Effector memory CD8-positive, alpha-beta T cell (primary cell): Measurements from ENCODE around the gene TMEM218.

Experiments used
- ATAC-seq: fragments of 150-1000 bp; cut with Tn5 transposase; replicated peaks from 2 replicates; pipeline ENCODE4 v1.10.0; 2021; ENCODE audit warnings: mild to moderate bottlenecking, moderate library complexity
- DNase-seq, 3 experiments: peaks; one replicate each; pipeline ENCODE4 v3.0.0; 2021
- H3K27ac Mint-ChIP-seq, 2 donors: one replicate each; pipeline ENCODE4 v1.8.0; 2022; ENCODE audit warnings: mild to moderate bottlenecking in 2 of 2, mixed read lengths in 2 of 2, moderate library complexity in 2 of 2
- H3K27me3 Mint-ChIP-seq, 2 donors: one replicate each; pipeline ENCODE4 v1.8.0; 2022; ENCODE audit warnings: mixed read lengths in 2 of 2
- H3K36me3 Mint-ChIP-seq: one replicate; pipeline ENCODE4 v1.8.0; 2022; ENCODE audit warnings: mild to moderate bottlenecking, moderate library complexity, mixed read lengths; ENCODE audit not compliant: insufficient read depth
- H3K4me1 Mint-ChIP-seq, 2 donors: one replicate each; pipeline ENCODE4 v1.8.0; 2022; ENCODE audit warnings: low read depth in 2 of 2, mixed read lengths in 2 of 2
- H3K4me3 Mint-ChIP-seq, 2 donors: one replicate each; pipeline ENCODE4 v1.8.0; 2022; ENCODE audit warnings: mild to moderate bottlenecking in 2 of 2, mixed read lengths in 2 of 2, moderate library complexity in 2 of 2
- H3K9me3 Mint-ChIP-seq, 2 donors: one replicate each; pipeline ENCODE4 v1.8.0; 2022; ENCODE audit warnings: mixed read lengths in 2 of 2

Gene TMEM218

GRCh38 chr11:125073616-125074483, 37.6 kb downstream of the TMEM218 start:
- Mint-ChIP-seq H3K27me3 (peaks cover 28 to 84% of the 10 kb centered on the region in 2 donors), H3K27ac (no peak overlapping the region), H3K4me1 (peaks cover 3 to 20% of the 10 kb centered on the region in 2 donors), H3K9me3 (no peaks in the 10 kb centered on the region), H3K36me3 (no peaks in the 10 kb centered on the region), H3K4me3 (no peak overlapping the region)
- no peak for ATAC-seq
- DNase-seq = no peak

GRCh38 chr11:125072961-125073590, 38.4 kb downstream of the TMEM218 start:
- H3K4me1 Mint-ChIP-seq = peaks cover 3 to 20% of the 10 kb centered on the region in 2 donors
- no peaks in the 10 kb centered on the region for H3K36me3 Mint-ChIP-seq
- peaks cover 20 to 78% of the 10 kb centered on the region in 2 donors for H3K27me3 Mint-ChIP-seq
- DNase-seq (no peak), ATAC-seq (no peak)
- no peaks in the 10 kb centered on the region for H3K9me3 Mint-ChIP-seq
- H3K4me3 Mint-ChIP-seq = no peak overlapping the region
- H3K27ac Mint-ChIP-seq = no peak overlapping the region

GRCh38 chr11:125072218-125072960, 39.0 kb downstream of the TMEM218 start:
- H3K4me3 Mint-ChIP-seq = no peak overlapping the region
- no peak overlapping the region for H3K27ac Mint-ChIP-seq
- H3K9me3 Mint-ChIP-seq = no peaks in the 10 kb centered on the region
- peaks cover 16 to 71% of the 10 kb centered on the region in 2 donors for H3K27me3 Mint-ChIP-seq
- peak; percentile 21 for ATAC-seq
- H3K36me3 Mint-ChIP-seq = no peaks in the 10 kb centered on the region
- peaks cover 3 to 20% of the 10 kb centered on the region in 2 donors for H3K4me1 Mint-ChIP-seq
- no peak for DNase-seq

- ATAC-seq (no peak), DNase-seq (no peak)
- peaks cover 3 to 20% of the 10 kb centered on the region in 2 donors for H3K4me1 Mint-ChIP-seq
- H3K9me3 Mint-ChIP-seq = no peaks in the 10 kb centered on the region
- H3K36me3 Mint-ChIP-seq = no peaks in the 10 kb centered on the region
- H3K27me3 Mint-ChIP-seq = peaks cover 16 to 65% of the 10 kb centered on the region in 2 donors
- H3K27ac Mint-ChIP-seq = no peak overlapping the region
- H3K4me3 Mint-ChIP-seq = no peak overlapping the region
These were observed 39.6 kb downstream of the TMEM218 start for GRCh38 chr11:125071846-125072217.

- H3K4me1 Mint-ChIP-seq = peaks cover 3 to 20% of the 10 kb centered on the region in 2 donors
- ATAC-seq (no peak), DNase-seq (no peak)
- no peaks in the 10 kb centered on the region for H3K9me3 Mint-ChIP-seq
- H3K27me3 Mint-ChIP-seq = peaks cover 16 to 61% of the 10 kb centered on the region in 2 donors
- H3K4me3 Mint-ChIP-seq = no peak overlapping the region
- no peaks in the 10 kb centered on the region for H3K36me3 Mint-ChIP-seq
- peak overlapping the region; percentile 32 to 80 for H3K27ac Mint-ChIP-seq
These were observed 40.0 kb downstream of the TMEM218 start for GRCh38 chr11:125071435-125071834.

GRCh38 chr11:125070699-125071254, 40.6 kb downstream of the TMEM218 start:
- H3K27ac Mint-ChIP-seq = peak overlapping the region; percentile 32 to 80
- DNase-seq (no peak), ATAC-seq (peak; percentile 64)
- peaks cover 3 to 20% of the 10 kb centered on the region in 2 donors for H3K4me1 Mint-ChIP-seq
- H3K9me3 Mint-ChIP-seq = no peaks in the 10 kb centered on the region
- no peak overlapping the region for H3K4me3 Mint-ChIP-seq
- H3K27me3 Mint-ChIP-seq = peaks cover 16 to 61% of the 10 kb centered on the region in 2 donors
- H3K36me3 Mint-ChIP-seq = no peaks in the 10 kb centered on the region

GRCh38 chr11:125069796-125070195, 41.6 kb downstream of the TMEM218 start:
- ATAC-seq (no peak), DNase-seq (no peak)
- peak overlapping the region in 1 of 2 donors; percentile 80 for H3K27ac Mint-ChIP-seq
- H3K4me3 Mint-ChIP-seq = no peak overlapping the region
- H3K27me3 Mint-ChIP-seq = peaks cover 16 to 60% of the 10 kb centered on the region in 2 donors
- no peaks in the 10 kb centered on the region for H3K9me3 Mint-ChIP-seq
- no peaks in the 10 kb centered on the region for H3K36me3 Mint-ChIP-seq
- peaks cover 3 to 20% of the 10 kb centered on the region in 2 donors for H3K4me1 Mint-ChIP-seq

- DNase-seq (no peak), ATAC-seq (no peak)
- H3K27me3 Mint-ChIP-seq = peaks cover 11 to 60% of the 10 kb centered on the region in 2 donors
- no peak overlapping the region for H3K4me3 Mint-ChIP-seq
- peaks cover 3 to 17% of the 10 kb centered on the region in 2 donors for H3K4me1 Mint-ChIP-seq
- no peaks in the 10 kb centered on the region for H3K36me3 Mint-ChIP-seq
- H3K9me3 Mint-ChIP-seq = no peaks in the 10 kb centered on the region
- no peak overlapping the region for H3K27ac Mint-ChIP-seq
These were observed 42.4 kb downstream of the TMEM218 start for GRCh38 chr11:125069008-125069407.

- ATAC-seq = no peak
- no peaks in the 10 kb centered on the region for H3K9me3 Mint-ChIP-seq
- H3K4me3 Mint-ChIP-seq = no peak overlapping the region
- H3K27me3 Mint-ChIP-seq = peaks cover 8 to 59% of the 10 kb centered on the region in 2 donors
- no peak overlapping the region for H3K27ac Mint-ChIP-seq
- H3K4me1 Mint-ChIP-seq = peaks cover 3 to 17% of the 10 kb centered on the region in 2 donors
- H3K36me3 Mint-ChIP-seq = no peaks in the 10 kb centered on the region
- DNase-seq = no peak
These were observed 43.1 kb downstream of the TMEM218 start for GRCh38 chr11:125068368-125068767.

- DNase-seq = no peak
- H3K9me3 Mint-ChIP-seq = no peaks in the 10 kb centered on the region
- peaks cover under 1 to 25% of the 10 kb centered on the region in 2 donors for H3K27me3 Mint-ChIP-seq
- ATAC-seq = no peak
- H3K4me1 Mint-ChIP-seq = peaks cover 4 to 6% of the 10 kb centered on the region in 2 donors
- peak overlapping the region; percentile 88 to 89 for H3K4me3 Mint-ChIP-seq
- H3K36me3 Mint-ChIP-seq = no peaks in the 10 kb centered on the region
- H3K27ac Mint-ChIP-seq = peak overlapping the region; percentile 55 to 82
These were observed 47.4 kb downstream of the TMEM218 start for GRCh38 chr11:125064070-125064469.

GRCh38 chr11:125063429-125064043, 47.9 kb downstream of the TMEM218 start:
- ATAC-seq = peak; percentile 21
- Mint-ChIP-seq H3K36me3 (no peaks in the 10 kb centered on the region), H3K4me1 (peaks cover 4 to 6% of the 10 kb centered on the region in 2 donors), H3K9me3 (no peaks in the 10 kb centered on the region), H3K4me3 (peak overlapping the region; percentile 88 to 89), H3K27me3 (peaks cover 0 to 22% of the 10 kb centered on the region in 2 donors), H3K27ac (peak overlapping the region; percentile 55 to 82)
- DNase-seq = no peak

GRCh38 chr11:125062931-125063428, 48.4 kb downstream of the TMEM218 start, which contains the start of gene SLC37A2:
Gene SLC37A2, plus strand, starts transcription at chr11:125063305. Its CDS starts 63 bp downstream, at chr11:125063368.
- ATAC-seq = peak; percentile 88
- DNase-seq = peak; percentile 26 to 42 (median 40)
- Mint-ChIP-seq H3K4me1 (peaks cover 4 to 6% of the 10 kb centered on the region in 2 donors), H3K36me3 (no peaks in the 10 kb centered on the region), H3K9me3 (no peaks in the 10 kb centered on the region), H3K4me3 (peak within 1 kb of the TSS; percentile 88 to 89), H3K27ac (peak within 1 kb of the TSS; percentile 82 to 87), H3K27me3 (peaks cover 0 to 22% of the 10 kb centered on the region in 2 donors)
